Esophagus squamous epithelium (tissue), 5 donors: ENCODE results near the gene PSAT1. TPM values are rescaled to one million over a fixed set of nuclear protein-coding genes. Genes with fewer than 3 reads are reported as not detected.

Experiments used
- DNase-seq: peaks from one replicate; lab custom pipeline; 2025; lab: John Stamatoyannopoulos, UW
- H3K27ac ChIP-seq, 4 donors: fragments of 200-600 bp; sonication (generic); one replicate each; pipeline ENCODE4 v1.5.1; 2016 to 2019; ENCODE audit warnings: mild to moderate bottlenecking in 1 of 4
- H3K27me3 ChIP-seq, 4 donors: fragments of 200-600 bp; sonication (generic); 1 replicate in 3 of 4; 2 replicates in 1 of 4; pipeline versions ENCODE4 v1.5.1 to v1.6.0; 2017 to 2021; ENCODE audit warnings: antibody characterized with exemption in 1 of 4
- H3K36me3 ChIP-seq, 3 donors: fragments of 200-600 bp; sonication (generic); one replicate each; pipeline ENCODE4 v1.5.1; 2016 to 2019
- H3K4me1 ChIP-seq, 3 donors: fragments of 200-600 bp; sonication (generic); one replicate each; pipeline ENCODE4 v1.5.1; 2017 to 2019
- H3K4me3 ChIP-seq, 4 donors: fragments of 200-600 bp; sonication (generic); 1 replicate in 3 of 4; 2 replicates in 1 of 4; pipeline ENCODE4 v1.5.1; 2016 to 2019; ENCODE audit warnings: mild to moderate bottlenecking in 2 of 4, moderate library complexity in 1 of 4
- H3K9me3 ChIP-seq, 3 donors: fragments of 200-600 bp; sonication (generic); one replicate each; pipeline ENCODE4 v1.5.1; 2016 to 2019
- POLR2A ChIP-seq, 4 donors: fragments of 450-650 bp; IDR thresholded peaks; one replicate each; pipeline ENCODE4 v1.6.1; 2017; ENCODE audit warnings: antibody characterized with exemption in 4 of 4, mild to moderate bottlenecking in 4 of 4, moderate library complexity in 3 of 4
- WGBS, 2 donors: methylation state at CpG; one replicate each; pipeline ENCODE4 v1.1.5; 2018; 5-methylcytosine and 5-hydroxymethylcytosine counted together
- intact Hi-C: fragments of 100-400 bp; cut with DNase I; formaldehyde crosslinking; loops from one replicate; pipeline ENCODE4 v1.15.0; 2022
- total RNA-seq, 4 donors: library from RNA; depleted of rRNA; stranded (reverse); fragments of >200 nt; gene quantifications; one replicate each; pipeline ENCODE4 v1.1.0, GENCODE V29; 2016
- TF ChIP-seq, protein P1 (sequence below), 6 experiments: fragments of 450-650 bp in 4 of 6; fragments of 200-600 bp in 2 of 6; sonication (generic) in 2 of 6; IDR thresholded peaks; one replicate each; pipeline ENCODE4 v1.5.1; 2016 to 2019; ENCODE audit warnings: antibody characterized with exemption in 6 of 6, mild to moderate bottlenecking in 4 of 6, moderate library complexity in 4 of 6
- donor health status: DM: yes; HTN: yes; CAD: no.

The PSAT1 gene
- total RNA-seq, 4 donors from 2014 or later = 16.2 to 76.1 (median 37.8) TPM

DNA sequence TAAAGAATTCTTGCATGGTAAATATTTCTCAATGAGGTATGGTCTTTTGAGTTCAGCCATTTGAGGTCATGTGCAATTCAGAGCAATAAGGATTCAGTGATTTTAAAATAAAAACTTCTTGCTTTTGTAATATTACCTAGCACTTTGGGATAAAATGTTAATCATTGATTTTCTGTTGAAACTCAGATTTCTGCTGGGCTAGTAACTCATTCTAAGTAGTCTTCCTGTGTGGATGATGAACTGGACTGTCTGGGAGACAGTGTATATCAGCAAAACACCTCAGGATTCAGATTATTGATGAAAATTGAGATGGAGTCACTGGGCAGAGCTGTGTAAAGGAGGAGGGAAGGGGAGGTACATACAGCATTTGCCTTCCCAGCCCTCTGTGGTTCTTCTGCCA, 10.8 kb upstream of the PSAT1 start:
- no peak for DNase-seq
- Histone ChIP-seq H3K4me1 (peaks cover 0 to 48% (median 10%) of the 10 kb centered on the region in 3 donors), H3K27me3 (no peaks in the 10 kb centered on the region), H3K9me3 (no peaks in the 10 kb centered on the region), H3K4me3 (no peak overlapping the region), H3K36me3 (no peaks in the 10 kb centered on the region), H3K27ac (no peak overlapping the region)
- intact Hi-C loops = no loop called here
- TF ChIP-seq, protein P1, sequence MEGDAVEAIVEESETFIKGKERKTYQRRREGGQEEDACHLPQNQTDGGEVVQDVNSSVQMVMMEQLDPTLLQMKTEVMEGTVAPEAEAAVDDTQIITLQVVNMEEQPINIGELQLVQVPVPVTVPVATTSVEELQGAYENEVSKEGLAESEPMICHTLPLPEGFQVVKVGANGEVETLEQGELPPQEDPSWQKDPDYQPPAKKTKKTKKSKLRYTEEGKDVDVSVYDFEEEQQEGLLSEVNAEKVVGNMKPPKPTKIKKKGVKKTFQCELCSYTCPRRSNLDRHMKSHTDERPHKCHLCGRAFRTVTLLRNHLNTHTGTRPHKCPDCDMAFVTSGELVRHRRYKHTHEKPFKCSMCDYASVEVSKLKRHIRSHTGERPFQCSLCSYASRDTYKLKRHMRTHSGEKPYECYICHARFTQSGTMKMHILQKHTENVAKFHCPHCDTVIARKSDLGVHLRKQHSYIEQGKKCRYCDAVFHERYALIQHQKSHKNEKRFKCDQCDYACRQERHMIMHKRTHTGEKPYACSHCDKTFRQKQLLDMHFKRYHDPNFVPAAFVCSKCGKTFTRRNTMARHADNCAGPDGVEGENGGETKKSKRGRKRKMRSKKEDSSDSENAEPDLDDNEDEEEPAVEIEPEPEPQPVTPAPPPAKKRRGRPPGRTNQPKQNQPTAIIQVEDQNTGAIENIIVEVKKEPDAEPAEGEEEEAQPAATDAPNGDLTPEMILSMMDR (IDR thresholded peaks at IDR 0.05) = no peak
- TF ChIP-seq POLR2A (IDR thresholded peaks at IDR 0.05) = no peak

DNA sequence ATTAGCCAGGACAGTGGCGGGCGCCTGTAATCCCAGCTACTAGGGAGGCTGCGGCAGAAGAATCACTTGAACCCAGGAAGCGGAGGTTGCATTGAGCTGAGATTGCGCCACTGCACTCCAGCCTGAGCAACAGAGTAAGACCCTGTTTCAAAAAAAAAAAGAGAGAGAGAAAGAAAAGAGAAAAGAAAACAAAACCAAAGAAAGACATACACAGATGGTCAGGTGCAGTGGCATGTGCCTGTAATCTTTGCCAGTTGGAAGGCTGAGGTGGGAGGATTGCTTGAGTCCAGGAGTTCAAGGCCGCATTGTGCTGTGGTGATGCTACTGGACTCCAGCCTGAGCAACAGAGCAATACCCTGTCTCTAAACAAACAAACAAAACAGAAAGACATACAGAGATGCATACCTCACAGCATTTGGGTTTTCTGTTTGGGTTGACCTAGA, 10.0 kb upstream of the PSAT1 start:
- DNase-seq = no peak
- WGBS, 2 donors = 79 to 90% methylated on average over 6 of the region's 6 CpGs
- Histone ChIP-seq H3K27ac (no peak overlapping the region), H3K36me3 (no peaks in the 10 kb centered on the region), H3K4me1 (peaks cover 0 to 48% (median 10%) of the 10 kb centered on the region in 3 donors), H3K27me3 (no peaks in the 10 kb centered on the region), H3K9me3 (no peaks in the 10 kb centered on the region), H3K4me3 (no peak overlapping the region)
- TF ChIP-seq, protein P1 (IDR thresholded peaks at IDR 0.05) = no peak
- TF ChIP-seq POLR2A (IDR thresholded peaks at IDR 0.05) = no peak
- intact Hi-C loops = no loop called here

DNA sequence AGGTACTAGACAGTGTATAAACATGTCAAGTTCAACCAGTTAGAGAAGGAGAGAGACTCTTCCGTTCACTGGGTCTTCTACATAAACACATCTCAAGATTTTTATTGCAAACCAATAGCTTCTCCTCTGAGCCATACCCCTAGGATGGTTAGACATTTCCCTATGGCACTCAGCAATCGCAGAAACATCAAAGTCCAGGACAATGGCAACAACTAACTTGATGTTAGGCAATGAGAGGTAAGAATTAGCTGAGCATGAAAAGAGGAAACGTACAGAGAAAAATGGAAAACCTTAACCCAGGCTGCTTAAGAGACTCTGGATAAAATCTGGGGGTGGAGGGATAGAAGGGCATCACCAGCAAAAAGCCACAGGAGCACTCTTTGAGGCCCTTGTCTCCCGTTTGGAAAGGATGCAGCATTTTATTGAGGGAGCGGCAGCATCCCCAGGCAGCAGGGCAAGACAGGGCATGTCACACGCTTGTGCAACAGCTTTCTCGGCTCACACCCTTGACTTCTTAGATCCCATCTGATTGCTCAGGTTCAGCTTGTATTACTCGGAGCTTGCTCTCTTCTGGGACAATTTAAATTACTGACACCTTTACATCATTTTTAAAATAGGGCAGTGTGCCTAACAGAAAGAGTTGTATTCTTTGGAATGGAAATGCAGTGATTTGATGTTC, 8.6 kb upstream of the PSAT1 start:
- no peak for DNase-seq
- no peaks in the 10 kb centered on the region for H3K27me3 ChIP-seq
- H3K27ac ChIP-seq = peak overlapping the region; percentile 3 to 80 (median 64)
- no peaks in the 10 kb centered on the region for H3K9me3 ChIP-seq
- peaks cover 0 to 50% (median 10%) of the 10 kb centered on the region in 3 donors for H3K4me1 ChIP-seq
- no peaks in the 10 kb centered on the region for H3K36me3 ChIP-seq
- intact Hi-C loops = no loop called here
- 51 to 58% methylated on average over 8 of the region's 8 CpGs for WGBS, 2 donors
- TF ChIP-seq POLR2A (IDR thresholded peaks at IDR 0.05) = no peak
- TF ChIP-seq, protein P1 (IDR thresholded peaks at IDR 0.05) = no peak
- H3K4me3 ChIP-seq = no peak overlapping the region

DNA sequence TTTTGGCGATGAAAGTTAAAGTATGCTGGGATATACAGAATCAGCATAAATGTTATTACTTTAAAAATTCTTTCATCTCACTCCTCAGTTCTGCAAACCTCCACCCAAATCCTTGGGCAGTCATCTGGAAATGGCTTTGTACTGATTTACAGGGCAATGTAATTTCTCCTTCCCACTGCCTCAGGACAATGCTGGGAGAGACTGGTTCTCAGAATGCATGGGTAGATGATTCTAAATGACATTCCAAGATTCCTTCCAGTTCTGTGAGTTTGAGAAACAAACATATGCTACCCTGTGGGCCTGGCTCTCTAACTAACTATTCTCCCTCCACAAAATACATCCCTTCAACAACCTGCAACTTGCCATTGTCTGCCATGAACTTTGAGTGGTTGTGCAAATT, 7.5 kb upstream of the PSAT1 start:
- intact Hi-C loops = no loop called here
- H3K4me1 ChIP-seq = peaks cover 0 to 50% (median 10%) of the 10 kb centered on the region in 3 donors
- no peaks in the 10 kb centered on the region for H3K9me3 ChIP-seq
- WGBS, 2 donors = 41 to 58% methylated on average over 1 of the region's 1 CpG
- DNase-seq = no peak
- H3K27ac ChIP-seq = peak overlapping the region in 3 of 4 donors; percentile 3 to 80 (median 69)
- H3K36me3 ChIP-seq = no peaks in the 10 kb centered on the region
- H3K4me3 ChIP-seq = no peak overlapping the region
- TF ChIP-seq, protein P1 (IDR thresholded peaks at IDR 0.05) = no peak
- no peak for TF ChIP-seq POLR2A (IDR thresholded peaks at IDR 0.05)
- H3K27me3 ChIP-seq = no peaks in the 10 kb centered on the region

DNA sequence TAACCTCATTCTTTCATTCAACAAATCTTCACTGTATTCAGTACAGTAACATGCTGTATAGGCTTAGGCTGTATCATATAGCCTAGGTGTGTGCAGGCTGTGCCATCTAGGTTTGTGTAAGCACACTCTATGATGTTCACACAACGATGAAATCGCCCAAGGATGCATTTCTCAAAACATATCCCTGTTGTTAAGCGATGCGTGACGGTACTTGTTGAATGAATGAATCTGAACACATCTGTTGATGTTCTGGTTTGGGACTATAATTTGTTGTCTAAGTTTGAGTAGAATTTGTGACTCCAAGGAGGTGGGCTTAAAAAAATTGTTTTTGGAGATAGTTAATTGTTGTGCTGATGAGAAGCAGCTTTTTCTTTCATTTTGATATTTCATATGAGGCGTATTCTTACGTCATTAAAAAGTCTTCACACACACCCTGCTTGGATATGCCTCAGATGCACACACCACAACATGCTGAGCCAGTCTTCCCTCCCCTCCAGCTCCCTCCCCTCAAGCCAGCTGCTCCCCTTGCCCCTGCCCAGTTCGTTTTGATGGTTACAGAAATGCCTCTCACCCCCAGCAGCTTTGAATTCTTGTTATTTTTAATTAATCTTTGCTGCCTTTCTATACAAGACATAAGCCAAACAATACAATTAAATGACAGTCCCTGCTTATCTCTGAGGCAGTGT, 5.5 kb upstream of the PSAT1 start:
- H3K4me1 ChIP-seq = peaks cover under 1 to 59% (median 16%) of the 10 kb centered on the region in 3 donors
- H3K27me3 ChIP-seq = no peaks in the 10 kb centered on the region
- WGBS, 2 donors = 26 to 52% methylated on average over 8 of the region's 8 CpGs
- peak overlapping the region in 1 of 4 donors; percentile 29 for H3K27ac ChIP-seq
- H3K36me3 ChIP-seq = no peaks in the 10 kb centered on the region
- no peaks in the 10 kb centered on the region for H3K9me3 ChIP-seq
- DNase-seq = no peak
- intact Hi-C loops = no loop called here
- TF ChIP-seq, protein P1 (IDR thresholded peaks at IDR 0.05) = no peak
- TF ChIP-seq POLR2A (IDR thresholded peaks at IDR 0.05) = no peak
- no peak overlapping the region for H3K4me3 ChIP-seq
